ENCODE measurements around the gene OPN1MW3. TPM values are rescaled to one million over a fixed set of nuclear protein-coding genes. Genes with fewer than 3 reads are reported as not detected.

The OPN1MW3 gene
- total and polyA plus RNA-seq, 2 experiments from 2014 or later, result not detected

DNA sequence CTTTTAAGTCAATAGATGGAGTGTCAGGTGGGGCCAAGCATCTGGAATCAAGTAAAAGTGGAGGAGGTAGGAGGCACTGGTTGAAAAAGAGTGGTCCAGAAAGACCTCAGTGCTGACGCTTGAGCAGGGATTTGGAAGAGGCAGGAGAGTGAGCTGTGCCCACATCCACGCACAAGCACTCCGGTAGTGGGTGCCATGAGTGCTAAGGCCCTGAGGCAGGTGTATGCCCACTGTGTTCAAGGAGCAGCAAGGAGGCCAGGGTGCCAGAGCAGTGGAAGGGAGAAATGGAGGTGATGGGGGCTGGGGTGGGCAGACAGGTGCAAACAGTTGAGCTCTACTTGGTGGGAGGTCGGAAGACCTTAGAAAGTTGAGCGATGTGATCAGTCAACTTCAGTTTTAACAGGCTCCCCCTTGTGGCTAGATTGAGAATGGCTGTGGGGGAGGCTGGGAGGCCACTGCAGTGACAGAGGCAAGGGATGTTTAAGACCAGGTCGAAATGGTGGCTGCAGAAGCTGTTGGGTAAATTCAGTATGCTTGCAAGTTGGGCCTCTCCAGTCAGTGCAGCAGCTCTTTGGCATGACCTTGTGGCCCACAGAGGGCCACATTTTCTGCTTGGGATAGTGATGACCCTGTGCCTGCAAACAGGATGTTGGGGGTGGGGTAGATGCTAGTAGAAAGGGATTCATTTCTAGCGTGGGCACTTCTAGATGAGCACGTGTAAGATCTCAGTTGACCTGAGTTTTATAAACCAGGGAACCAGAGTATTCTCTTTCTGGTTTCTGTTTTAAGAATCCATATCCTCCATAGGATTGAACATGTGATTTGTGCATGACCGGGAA is 50.9 kb downstream of the OPN1MW3 start:
- no peaks in the 10 kb centered on the region for H3K27me3 ChIP-seq (replicated peaks; ENCODE audit: insufficient read depth)
- WGBS, 2 experiments (ENCODE audit: low coverage in 1 of 2, low lambda C conversion rate in 2 of 2, missing lambda C conversion rate in 2 of 2), result 43 to 51% methylated on average over 4 to 9 of the region's 9 CpGs

DNA sequence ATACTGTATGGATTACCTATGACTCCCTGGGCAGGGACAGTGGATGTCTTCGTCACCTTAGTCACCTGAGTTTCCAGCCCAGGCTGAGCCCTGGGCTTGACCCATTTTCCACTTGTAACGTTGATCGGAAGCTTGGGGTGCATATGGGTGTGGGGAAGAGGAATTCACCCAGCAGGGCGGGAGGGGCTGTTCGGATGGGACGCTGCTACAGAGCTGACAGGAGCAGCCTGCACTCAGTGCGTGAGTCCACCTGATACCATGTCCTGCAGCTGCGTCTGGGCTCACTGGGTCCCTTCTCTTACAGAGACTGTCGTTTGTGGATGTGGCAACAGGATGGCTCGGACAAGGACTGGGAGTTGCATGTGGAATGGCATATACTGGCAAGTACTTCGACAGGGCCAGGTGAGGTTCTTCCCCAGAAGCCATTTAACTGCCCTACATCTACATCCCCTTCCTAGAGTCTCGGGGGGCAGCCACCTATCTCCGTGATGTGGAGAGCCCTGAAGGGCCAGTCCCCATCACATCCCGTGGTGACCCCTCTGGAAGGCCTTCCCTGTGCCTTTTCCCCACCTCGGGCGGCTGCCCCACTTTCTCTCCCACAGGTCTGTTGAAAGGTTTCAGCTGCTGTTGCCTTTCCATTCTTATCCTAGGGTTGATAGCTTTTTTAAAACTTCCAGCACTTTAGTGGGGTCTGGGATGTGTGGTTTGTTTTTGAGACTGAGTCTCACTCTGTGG is 51.8 kb downstream of the OPN1MW3 start:
- 67 to 84% methylated on average over 5 to 16 of the region's 16 CpGs for WGBS, 2 experiments (ENCODE audit: low coverage in 1 of 2, low lambda C conversion rate in 2 of 2, missing lambda C conversion rate in 2 of 2)
- Histone ChIP-seq H3K4me2 (ENCODE audit: unreplicated experiment) (no peak overlapping the region), H3K9ac (no peak overlapping the region), H3K27me3 (replicated peaks; ENCODE audit: insufficient read depth) (no peaks in the 10 kb centered on the region), H3K4me3 (no peak overlapping the region), H3K36me3 (ENCODE audit: low read depth) (no peaks in the 10 kb centered on the region), H3K9me3 (ENCODE audit: low read depth) (no peaks in the 10 kb centered on the region), H4K20me1 (ENCODE audit: insufficient read depth) (no peaks in the 10 kb centered on the region), H3K79me2 (ENCODE audit: insufficient read depth) (no peaks in the 10 kb centered on the region), H3K4me1 (ENCODE audit: insufficient read depth) (peaks cover 4% of the 10 kb centered on the region; the same call in 1 of the 2 replicates), H3F3A (ENCODE audit: insufficient read depth) (no peaks in the 10 kb centered on the region), H3K27ac (no peak overlapping the region), H3K9me2 (ENCODE audit: insufficient read depth) (no peaks in the 10 kb centered on the region), H2AFZ (no peak overlapping the region)
- in situ Hi-C loops (cut with MboI), result no loop called here
- no peak for DNase-seq
- no peak for TF ChIP-seq EZH2phosphoT487 (IDR thresholded peaks at IDR 0.05; ENCODE audit: insufficient read depth, low read depth)
- no peak for TF ChIP-seq EZH2 (IDR thresholded peaks at IDR 0.05; ENCODE audit: insufficient read depth, poor library complexity, severe bottlenecking)

More for the DNA sequence above, 50.9 kb downstream of the OPN1MW3 start:
- Histone ChIP-seq H3K4me2 (ENCODE audit: unreplicated experiment) (no peak overlapping the region), H3K9ac (no peak overlapping the region), H2AFZ (no peak overlapping the region), H4K20me1 (ENCODE audit: insufficient read depth) (no peaks in the 10 kb centered on the region), H3K4me3 (no peak overlapping the region), H3K27ac (no peak overlapping the region), H3F3A (ENCODE audit: insufficient read depth) (no peaks in the 10 kb centered on the region), H3K4me1 (ENCODE audit: insufficient read depth) (no peaks in the 10 kb centered on the region), H3K9me3 (ENCODE audit: low read depth) (no peaks in the 10 kb centered on the region), H3K36me3 (ENCODE audit: low read depth) (no peaks in the 10 kb centered on the region), H3K9me2 (ENCODE audit: insufficient read depth) (no peaks in the 10 kb centered on the region), H3K79me2 (ENCODE audit: insufficient read depth) (no peaks in the 10 kb centered on the region)
- DNase-seq, result peak; percentile 40
- in situ Hi-C loops (cut with MboI), result no loop called here
- no peak for TF ChIP-seq EZH2phosphoT487 (IDR thresholded peaks at IDR 0.05; ENCODE audit: insufficient read depth, low read depth)
- no peak for TF ChIP-seq EZH2 (IDR thresholded peaks at IDR 0.05; ENCODE audit: insufficient read depth, poor library complexity, severe bottlenecking)

DNA sequence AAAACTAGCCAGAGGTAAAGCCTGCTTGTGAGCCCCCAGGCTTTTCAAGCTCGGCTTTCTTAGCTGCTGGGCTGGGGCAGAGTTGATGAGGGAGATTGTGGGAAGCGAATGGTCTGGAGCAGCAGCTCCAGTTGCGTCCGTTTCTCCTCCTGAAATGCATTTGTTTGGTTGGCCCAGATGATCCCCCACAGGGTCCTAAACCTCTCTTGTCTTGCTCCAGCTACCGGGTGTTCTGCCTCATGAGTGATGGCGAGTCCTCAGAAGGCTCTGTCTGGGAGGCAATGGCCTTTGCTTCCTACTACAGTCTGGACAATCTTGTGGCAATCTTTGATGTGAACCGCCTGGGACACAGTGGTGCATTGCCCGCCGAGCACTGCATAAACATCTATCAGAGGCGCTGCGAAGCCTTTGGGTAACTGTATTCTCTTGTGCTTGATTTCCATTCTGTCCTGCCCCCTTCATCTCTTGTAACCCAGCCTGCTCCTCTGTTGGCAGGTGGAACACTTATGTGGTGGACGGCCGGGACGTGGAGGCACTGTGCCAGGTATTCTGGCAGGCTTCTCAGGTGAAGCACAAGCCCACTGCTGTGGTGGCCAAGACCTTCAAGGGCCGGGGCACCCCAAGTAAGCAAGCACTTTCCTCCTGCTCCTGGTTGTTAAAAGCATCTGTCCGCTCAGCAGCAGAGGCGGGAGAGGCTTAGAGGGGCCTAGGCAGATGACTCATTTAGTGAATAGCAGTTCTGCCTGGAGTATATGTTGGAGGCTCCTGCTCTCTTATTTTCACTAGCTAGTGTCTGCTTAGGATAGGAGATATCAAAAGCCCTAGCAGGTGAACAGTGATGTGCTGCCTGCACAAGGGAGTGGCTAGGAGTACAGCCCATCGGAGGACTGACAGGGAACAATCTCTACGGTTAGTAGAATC is 53.5 kb downstream of the OPN1MW3 start:
- TF ChIP-seq EZH2 (IDR thresholded peaks at IDR 0.05; ENCODE audit: insufficient read depth, poor library complexity, severe bottlenecking) (no peak), EZH2phosphoT487 (IDR thresholded peaks at IDR 0.05; ENCODE audit: insufficient read depth, low read depth) (no peak)
- DNase-seq, result no peak
- Histone ChIP-seq H4K20me1 (ENCODE audit: insufficient read depth) (no peaks in the 10 kb centered on the region), H3K9me3 (ENCODE audit: low read depth) (no peaks in the 10 kb centered on the region), H3F3A (ENCODE audit: insufficient read depth) (no peaks in the 10 kb centered on the region), H3K27me3 (replicated peaks; ENCODE audit: insufficient read depth) (no peaks in the 10 kb centered on the region), H2AFZ (no peak overlapping the region), H3K4me2 (ENCODE audit: unreplicated experiment) (no peak overlapping the region), H3K9ac (no peak overlapping the region), H3K4me1 (ENCODE audit: insufficient read depth) (peaks cover 7% of the 10 kb centered on the region; the same call in 1 of the 2 replicates), H3K4me3 (no peak overlapping the region), H3K27ac (no peak overlapping the region), H3K79me2 (ENCODE audit: insufficient read depth) (no peaks in the 10 kb centered on the region), H3K36me3 (ENCODE audit: low read depth) (no peaks in the 10 kb centered on the region), H3K9me2 (ENCODE audit: insufficient read depth) (no peaks in the 10 kb centered on the region)
- WGBS, 2 experiments (ENCODE audit: low coverage in 1 of 2, low lambda C conversion rate in 2 of 2, missing lambda C conversion rate in 2 of 2), result 87 to 91% methylated on average over 15 to 19 of the region's 19 CpGs
- in situ Hi-C loops (cut with MboI), result no loop called here

GRCh38 chrX:154312116-154312515 is 54.7 kb downstream of the OPN1MW3 start:
- TF ChIP-seq EZH2phosphoT487 (IDR thresholded peaks at IDR 0.05; ENCODE audit: insufficient read depth, low read depth), result no peak
- TF ChIP-seq EZH2 (IDR thresholded peaks at IDR 0.05; ENCODE audit: insufficient read depth, poor library complexity, severe bottlenecking), result no peak
- Histone ChIP-seq H3K4me2 (ENCODE audit: unreplicated experiment) (no peak overlapping the region), H3F3A (ENCODE audit: insufficient read depth) (no peaks in the 10 kb centered on the region), H3K27me3 (replicated peaks; ENCODE audit: insufficient read depth) (no peaks in the 10 kb centered on the region), H3K9me3 (ENCODE audit: low read depth) (no peaks in the 10 kb centered on the region), H2AFZ (no peak overlapping the region), H3K4me3 (no peak overlapping the region), H3K27ac (no peak overlapping the region), H3K79me2 (ENCODE audit: insufficient read depth) (no peaks in the 10 kb centered on the region), H4K20me1 (ENCODE audit: insufficient read depth) (no peaks in the 10 kb centered on the region), H3K36me3 (ENCODE audit: low read depth) (no peaks in the 10 kb centered on the region), H3K9ac (no peak overlapping the region), H3K4me1 (ENCODE audit: insufficient read depth) (peaks cover 7% of the 10 kb centered on the region; the same call in 1 of the 2 replicates), H3K9me2 (ENCODE audit: insufficient read depth) (no peaks in the 10 kb centered on the region)
- in situ Hi-C loops (cut with MboI), result no loop called here
- no peak for DNase-seq
- WGBS, 2 experiments (ENCODE audit: low coverage in 1 of 2, low lambda C conversion rate in 2 of 2, missing lambda C conversion rate in 2 of 2), result 79 to 81% methylated on average over 7 of the region's 7 CpGs
